OCI-LY3 (cell line): ENCODE results near the gene CCL25.

ENCODE experiments used
- H2AFZ ChIP-seq: fragments of 200-600, 300-600 bp; shearing (Covaris generic); 2 replicates; pipeline ENCODE4 v1.6.0; 2014; ENCODE audit warnings: antibody characterized with exemption, low read depth, low read length
- H3K27ac ChIP-seq: fragments of 200-600, 300-600 bp; sonication (generic); 2 replicates; pipeline ENCODE4 v1.5.1; 2014; ENCODE audit warnings: mild to moderate bottlenecking, low read length, moderate library complexity, mixed read lengths
- H3K27me3 ChIP-seq: fragments of 200-600, 300-600 bp; sonication (generic); 2 replicates; pipeline ENCODE4 v1.6.1; 2014; ENCODE audit warnings: low read depth, low read length, mixed read lengths
- H3K36me3 ChIP-seq: fragments of 200-600, 300-600 bp; sonication (generic); replicated peaks from 2 replicates; pipeline ENCODE3; 2014; ENCODE audit warnings: low read depth, low read length, mixed read lengths
- H3K4me1 ChIP-seq: fragments of 300-600, 200-600 bp; sonication (generic); 2 replicates; pipeline ENCODE4 v1.6.1; 2014; ENCODE audit warnings: low read length, mixed read lengths
- H3K4me2 ChIP-seq: fragments of 200-600, 300-600 bp; sonication (generic); 2 replicates; pipeline ENCODE4 v1.6.1; 2014; ENCODE audit warnings: low read length, mixed read lengths
- H3K4me3 ChIP-seq: fragments of 300-600, 200-600 bp; sonication (generic); 2 replicates; pipeline ENCODE4 v1.5.1; 2014; ENCODE audit warnings: antibody characterized with exemption, mild to moderate bottlenecking, low read length, moderate library complexity
- H3K79me2 ChIP-seq: fragments of 300-600, 200-600 bp; shearing (Covaris generic); 2 replicates; pipeline ENCODE4 v1.6.1; 2014; ENCODE audit warnings: mild to moderate bottlenecking, low read length, mixed read lengths
- H3K9ac ChIP-seq: fragments of 300-600, 200-600 bp; shearing (Covaris generic); 2 replicates; pipeline ENCODE4 v1.6.0; 2014; ENCODE audit warnings: mild to moderate bottlenecking, low read length, moderate library complexity
- H3K9me3 ChIP-seq: fragments of 200-600, 300-600 bp; shearing (Covaris generic); 2 replicates; pipeline ENCODE4 v1.6.1; 2014; ENCODE audit warnings: low read length, mixed read lengths; ENCODE audit not compliant: insufficient read depth
- H4K20me1 ChIP-seq: fragments of 200-600, 300-600 bp; sonication (generic); 2 replicates; pipeline ENCODE4 v1.6.1; 2016; ENCODE audit warnings: low read length, mixed read lengths; ENCODE audit not compliant: insufficient read depth
- EZH2phosphoT487 ChIP-seq: fragments of 200-600 bp; shearing (Covaris generic); IDR thresholded peaks from 2 replicates; pipeline ENCODE4 v1.6.1; 2018; ENCODE audit warnings: antibody characterized with exemption, mixed run types, low read depth
- TF ChIP-seq, protein P1 (sequence below): fragments of 200-600, 300-600 bp; sonication (generic); IDR thresholded peaks from 2 replicates; pipeline ENCODE4 v1.5.1; 2014; ENCODE audit warnings: antibody characterized with exemption, low read length, low read depth

Gene CCL25

DNA sequence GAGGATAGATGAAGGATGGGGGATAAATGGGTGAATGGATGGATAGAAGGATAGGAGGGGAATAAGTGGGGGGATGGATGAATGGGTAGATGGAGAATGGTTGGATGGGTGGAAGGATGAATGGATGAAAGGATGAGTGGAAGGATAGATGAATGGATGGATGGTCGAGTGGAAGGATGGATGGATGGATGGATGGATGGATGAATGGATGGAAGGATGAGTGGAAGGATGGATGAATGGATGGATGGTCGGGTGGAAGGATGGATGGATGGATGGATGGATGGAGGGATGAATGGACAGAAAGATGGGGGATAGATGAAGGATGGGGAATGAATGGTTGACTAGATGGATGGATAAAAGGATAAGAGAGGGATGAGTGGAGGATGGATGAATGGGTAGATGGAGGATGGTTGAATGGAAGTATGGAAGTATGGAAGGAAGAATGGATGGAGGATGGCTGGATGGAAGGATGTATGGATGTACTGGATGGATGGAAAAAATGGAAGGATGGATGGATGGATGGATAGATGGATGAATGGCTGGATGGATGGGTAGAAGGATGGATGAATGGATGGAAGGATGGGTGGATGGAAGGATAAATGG lies 54.8 kb downstream of the CCL25 start:
- TF ChIP-seq, protein P1, sequence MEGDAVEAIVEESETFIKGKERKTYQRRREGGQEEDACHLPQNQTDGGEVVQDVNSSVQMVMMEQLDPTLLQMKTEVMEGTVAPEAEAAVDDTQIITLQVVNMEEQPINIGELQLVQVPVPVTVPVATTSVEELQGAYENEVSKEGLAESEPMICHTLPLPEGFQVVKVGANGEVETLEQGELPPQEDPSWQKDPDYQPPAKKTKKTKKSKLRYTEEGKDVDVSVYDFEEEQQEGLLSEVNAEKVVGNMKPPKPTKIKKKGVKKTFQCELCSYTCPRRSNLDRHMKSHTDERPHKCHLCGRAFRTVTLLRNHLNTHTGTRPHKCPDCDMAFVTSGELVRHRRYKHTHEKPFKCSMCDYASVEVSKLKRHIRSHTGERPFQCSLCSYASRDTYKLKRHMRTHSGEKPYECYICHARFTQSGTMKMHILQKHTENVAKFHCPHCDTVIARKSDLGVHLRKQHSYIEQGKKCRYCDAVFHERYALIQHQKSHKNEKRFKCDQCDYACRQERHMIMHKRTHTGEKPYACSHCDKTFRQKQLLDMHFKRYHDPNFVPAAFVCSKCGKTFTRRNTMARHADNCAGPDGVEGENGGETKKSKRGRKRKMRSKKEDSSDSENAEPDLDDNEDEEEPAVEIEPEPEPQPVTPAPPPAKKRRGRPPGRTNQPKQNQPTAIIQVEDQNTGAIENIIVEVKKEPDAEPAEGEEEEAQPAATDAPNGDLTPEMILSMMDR = no peak
- TF ChIP-seq EZH2phosphoT487 = no peak
- H3K4me1 ChIP-seq = no peaks in the 10 kb centered on the region
- no peaks in the 10 kb centered on the region for H3K27me3 ChIP-seq
- H3K9ac ChIP-seq = no peak overlapping the region
- no peak overlapping the region for H3K4me3 ChIP-seq
- no peaks in the 10 kb centered on the region for H3K79me2 ChIP-seq
- H3K4me2 ChIP-seq = no peak overlapping the region
- no peak overlapping the region for H3K27ac ChIP-seq
- no peaks in the 10 kb centered on the region for H3K9me3 ChIP-seq
- H4K20me1 ChIP-seq = no peaks in the 10 kb centered on the region
- H2AFZ ChIP-seq = no peak overlapping the region
- H3K36me3 ChIP-seq = no peaks in the 10 kb centered on the region

DNA sequence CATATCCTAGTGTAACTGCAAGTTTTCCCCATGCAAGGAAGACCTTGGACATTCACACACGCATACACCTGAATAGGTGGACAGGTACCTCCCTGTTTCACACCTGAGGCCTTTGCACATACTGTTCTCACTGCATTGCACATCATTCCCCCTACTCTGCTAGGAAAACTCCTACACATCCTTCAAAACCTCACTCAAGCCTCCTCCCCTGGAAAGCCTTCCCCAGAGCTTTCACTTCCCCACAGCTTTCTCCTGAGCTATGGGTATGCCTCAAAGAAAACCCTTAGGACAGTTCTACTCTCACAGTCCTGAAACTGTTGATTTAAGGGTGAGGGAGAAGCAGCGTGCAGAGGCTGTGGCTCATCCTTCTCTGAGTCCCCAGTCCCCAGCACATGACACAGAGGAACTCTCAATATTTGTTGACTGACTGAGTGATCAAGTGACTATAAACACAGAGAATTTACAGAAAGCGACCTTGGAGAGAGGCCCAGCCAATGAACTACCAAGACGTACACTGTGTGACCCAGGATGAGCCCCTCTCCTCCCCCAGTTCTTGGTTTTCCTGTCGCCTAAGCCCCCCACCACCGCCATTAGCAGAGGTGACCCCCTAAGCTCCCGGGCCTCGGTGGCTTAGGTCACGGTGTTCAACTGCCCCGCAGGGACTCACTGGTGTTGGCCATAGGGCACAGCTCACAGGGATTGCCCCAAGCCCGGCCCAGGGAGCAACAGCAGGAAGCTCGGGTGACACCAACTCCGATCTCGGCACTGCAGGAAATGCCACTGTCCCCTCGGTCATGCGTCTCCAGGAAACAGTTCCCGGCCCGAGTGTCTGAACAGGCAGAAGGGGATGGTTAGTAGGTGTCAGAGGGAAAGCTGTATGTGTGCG lies 56.2 kb downstream of the CCL25 start:
- Histone ChIP-seq H3K4me3 (no peak overlapping the region), H3K9ac (no peak overlapping the region), H3K36me3 (no peaks in the 10 kb centered on the region), H4K20me1 (no peaks in the 10 kb centered on the region), H3K27me3 (no peaks in the 10 kb centered on the region), H3K79me2 (no peaks in the 10 kb centered on the region), H3K27ac (no peak overlapping the region), H3K4me2 (no peak overlapping the region), H2AFZ (no peak overlapping the region), H3K9me3 (no peaks in the 10 kb centered on the region), H3K4me1 (peaks cover 9% of the 10 kb centered on the region)
- no peak for TF ChIP-seq EZH2phosphoT487
- TF ChIP-seq, protein P1 = no peak

DNA sequence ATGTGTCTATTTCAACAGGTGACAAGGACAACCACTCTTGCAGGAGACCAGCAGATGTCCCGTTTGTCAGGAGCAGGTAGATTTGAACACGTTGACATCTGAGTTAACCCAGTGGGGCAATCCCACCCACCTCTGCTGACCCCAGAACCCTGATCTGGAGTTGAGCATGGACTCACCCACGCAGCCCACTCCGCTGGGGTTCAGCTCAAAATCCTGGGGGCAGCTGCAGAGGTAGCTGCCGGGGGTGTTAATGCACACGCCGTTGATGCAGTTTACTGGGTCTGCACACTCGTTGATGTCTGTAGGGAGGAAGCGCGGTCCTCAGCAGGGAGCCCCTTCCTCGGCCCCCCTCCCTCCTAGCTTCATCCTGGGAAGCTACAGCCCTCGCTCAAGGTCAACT lies 56.9 kb downstream of the CCL25 start:
- Histone ChIP-seq H3K4me2 (no peak overlapping the region), H3K79me2 (no peaks in the 10 kb centered on the region), H2AFZ (no peak overlapping the region), H3K4me1 (peaks cover 9% of the 10 kb centered on the region), H3K9ac (no peak overlapping the region), H3K27ac (no peak overlapping the region), H3K4me3 (no peak overlapping the region), H4K20me1 (no peaks in the 10 kb centered on the region), H3K36me3 (no peaks in the 10 kb centered on the region), H3K9me3 (no peaks in the 10 kb centered on the region), H3K27me3 (no peaks in the 10 kb centered on the region)
- TF ChIP-seq, protein P1 = no peak
- no peak for TF ChIP-seq EZH2phosphoT487

DNA sequence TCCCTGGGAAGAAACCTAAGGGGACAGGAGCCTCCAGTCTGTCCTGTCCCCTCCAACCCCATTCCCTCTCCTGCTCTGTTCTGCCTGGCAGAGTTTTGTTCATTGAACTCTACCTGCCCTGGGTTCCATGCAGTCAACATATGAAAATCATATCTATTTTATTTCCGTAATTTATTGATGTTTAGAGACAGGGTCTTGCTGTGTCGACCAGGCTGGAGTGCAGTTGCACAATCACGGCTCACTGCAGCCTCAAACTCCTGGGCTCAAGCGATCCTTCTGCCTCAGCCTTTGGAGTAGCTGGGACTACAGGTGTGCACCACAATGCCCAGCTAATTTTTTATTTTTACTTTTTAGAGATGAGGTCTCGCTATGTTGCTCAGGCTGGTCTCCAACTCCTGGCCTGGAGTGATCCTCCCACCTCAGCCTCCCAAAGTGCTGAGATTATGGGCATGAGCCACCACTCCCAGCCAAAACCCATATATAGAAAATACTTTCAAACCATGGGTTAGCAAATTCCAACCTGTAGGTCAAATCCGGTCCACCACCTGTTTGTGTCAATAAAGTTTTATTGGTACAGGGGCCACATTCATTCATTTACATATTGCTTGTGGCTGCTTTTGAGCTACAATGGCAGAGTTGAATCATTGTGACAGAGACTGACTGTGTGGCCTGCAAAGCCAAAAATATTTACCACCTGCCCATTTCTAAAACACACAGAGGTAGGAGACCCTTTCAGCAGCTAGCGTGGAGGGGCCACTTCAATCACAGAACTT lies 57.5 kb downstream of the CCL25 start:
- Histone ChIP-seq H3K9ac (no peak overlapping the region), H3K27me3 (no peaks in the 10 kb centered on the region), H3K79me2 (no peaks in the 10 kb centered on the region), H3K4me2 (no peak overlapping the region), H3K4me1 (peaks cover 9% of the 10 kb centered on the region), H3K9me3 (no peaks in the 10 kb centered on the region), H3K36me3 (no peaks in the 10 kb centered on the region), H2AFZ (no peak overlapping the region), H3K27ac (no peak overlapping the region), H3K4me3 (no peak overlapping the region), H4K20me1 (no peaks in the 10 kb centered on the region)
- TF ChIP-seq EZH2phosphoT487 = no peak
- TF ChIP-seq, protein P1 = no peak
